Gastrocnemius medialis (tissue), 4 donors: Measurements from ENCODE around the gene TRIM41. TPM values are rescaled to one million over a fixed set of nuclear protein-coding genes. Genes with fewer than 3 reads are reported as not detected.

Experiments
- ATAC-seq, 2 donors: fragments of 150-250 bp; one replicate each; pipeline ENCODE4 v1.9.1; 2016
- DNase-seq, 2 donors: peaks; one replicate each; pipeline ENCODE4 v3.0.0-alpha.2; 2019
- H3K27ac ChIP-seq, 4 donors: fragments of 200-600 bp; sonication (generic); 1 replicate in 1 of 4; 2 replicates in 3 of 4; pipeline ENCODE4 v1.5.1; 2016 to 2018; ENCODE audit warnings: mild to moderate bottlenecking in 2 of 4, moderate library complexity in 1 of 4
- H3K27me3 ChIP-seq, 3 donors: fragments of 200-600 bp; sonication (generic) in 2 of 3; 1 replicate in 1 of 3; 2 replicates in 2 of 3; pipeline versions ENCODE4 v1.5.1 to v1.6.0; 2016 to 2019; ENCODE audit warnings: mild to moderate bottlenecking in 1 of 3, moderate library complexity in 1 of 3
- H3K36me3 ChIP-seq, 2 donors: fragments of 200-600 bp; sonication (generic) in 1 of 2; one replicate each; pipeline ENCODE4 v1.5.1; 2017 to 2018
- H3K4me1 ChIP-seq, 2 donors: fragments of 200-600 bp; sonication (generic) in 1 of 2; one replicate each; pipeline ENCODE4 v1.5.1; 2016 to 2017; ENCODE audit warnings: mild to moderate bottlenecking in 2 of 2
- H3K4me3 ChIP-seq, 4 donors: fragments of 200-600 bp; sonication (generic) in 3 of 4; 1 replicate in 1 of 4; 2 replicates in 3 of 4; pipeline ENCODE4 v1.5.1; 2016 to 2019; ENCODE audit warnings: mild to moderate bottlenecking in 2 of 4
- H3K9me3 ChIP-seq, 3 donors: fragments of 200-600 bp; sonication (generic) in 2 of 3; 1 replicate in 1 of 3; 2 replicates in 2 of 3; pipeline ENCODE4 v1.5.1; 2016 to 2019
- CTCF ChIP-seq, 5 experiments: fragments of 450-650 bp in 3 of 5; fragments of 200-600 bp in 2 of 5; sonication (generic) in 2 of 5; IDR thresholded peaks in 4 of 5; conservative IDR thresholded peaks in 1 of 5; 1 replicate in 4 of 5; 2 replicates in 1 of 5; pipeline ENCODE4 v1.5.1; 2016 to 2019; ENCODE audit warnings: antibody characterized with exemption in 5 of 5, mild to moderate bottlenecking in 3 of 5, moderate library complexity in 3 of 5
- POLR2A ChIP-seq, 2 donors: fragments of 450-650 bp; IDR thresholded peaks; one replicate each; pipeline ENCODE4 v1.6.1; 2017; ENCODE audit warnings: antibody characterized with exemption in 2 of 2, mild to moderate bottlenecking in 2 of 2, moderate library complexity in 2 of 2
- in situ Hi-C, 4 donors: fragments of 200-750 bp; cut with MboI; loops; one replicate each; pipeline versions ENCODE4 v1.15.0 to v1.8.0; 2017; ENCODE audit warnings: low sequenced_read_pairs in 4 of 4
- intact Hi-C: fragments of 100-400 bp; cut with DNase I; formaldehyde crosslinking; loops from one replicate; pipeline ENCODE4 v1.15.1; 2023; ENCODE audit warnings: low total_unique reads
- total RNA-seq, 4 donors: library from RNA; depleted of rRNA; stranded (reverse); fragments of >200 nt; gene quantifications; one replicate each; pipeline versions ENCODE4 v1.1.0 to v1.2.3, GENCODE V29; 2016

Gene TRIM41
- total RNA-seq, 4 donors from 2014 or later, result 15.6 to 23.5 (median 21.6) TPM

- H3K36me3 ChIP-seq, result no peaks in the 10 kb centered on the region
- peak overlapping the region; percentile 21 to 97 (median 51) for H3K27ac ChIP-seq
- H3K4me1 ChIP-seq, result peaks cover 11 to 15% of the 10 kb centered on the region in 2 donors
- TF ChIP-seq POLR2A (IDR thresholded peaks at IDR 0.05), result no peak
- TF ChIP-seq CTCF (IDR thresholded peaks at IDR 0.05 in 4 of 5, conservative IDR thresholded peaks at IDR 0.05 in 1 of 5), result no peak
- H3K27me3 ChIP-seq, result no peaks in the 10 kb centered on the region
- DNase-seq (no peak), ATAC-seq (no peak)
- intact Hi-C loops (no loop called here), in situ Hi-C loops (no loop called here)
- H3K9me3 ChIP-seq, result no peaks in the 10 kb centered on the region
- no peak overlapping the region for H3K4me3 ChIP-seq
Observed at GRCh38 chr5:181199881-181200638, 23.0 kb upstream of the TRIM41 start.

DNA sequence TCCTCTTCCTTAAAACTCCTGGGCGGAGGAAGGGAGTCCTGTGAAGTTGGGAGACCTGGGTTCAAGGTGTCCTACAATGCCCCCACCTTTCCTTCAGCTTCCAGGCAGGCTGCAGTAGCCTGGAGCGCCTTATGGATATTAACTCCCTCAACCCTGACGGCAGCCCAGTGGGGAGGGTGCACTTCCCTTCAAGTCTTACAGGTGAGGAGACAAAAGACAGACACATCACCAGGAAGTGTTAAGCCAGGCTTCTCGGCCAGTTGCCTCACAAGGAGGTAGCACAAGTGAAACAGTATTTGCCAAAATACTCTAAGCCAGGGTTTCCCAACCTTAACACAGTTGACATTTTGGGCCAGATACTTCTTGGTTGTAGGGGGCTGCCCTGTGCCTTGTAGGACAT lies 22.3 kb upstream of the TRIM41 start:
- ATAC-seq (no peak), DNase-seq (no peak)
- H3K27me3 ChIP-seq, result no peaks in the 10 kb centered on the region
- in situ Hi-C loops, result no loop called here
- H3K36me3 ChIP-seq, result no peaks in the 10 kb centered on the region
- peak overlapping the region in 3 of 4 donors; percentile 27 to 99 (median 97) for H3K27ac ChIP-seq
- no peaks in the 10 kb centered on the region for H3K9me3 ChIP-seq
- H3K4me3 ChIP-seq, result no peak overlapping the region
- intact Hi-C loops, result no loop called here
- peaks cover 19 to 20% of the 10 kb centered on the region in 2 donors for H3K4me1 ChIP-seq
- TF ChIP-seq CTCF (IDR thresholded peaks at IDR 0.05 in 4 of 5, conservative IDR thresholded peaks at IDR 0.05 in 1 of 5) (no peak), POLR2A (IDR thresholded peaks at IDR 0.05) (no peak)

GRCh38 chr5:181203093-181203711 lies 19.9 kb upstream of the TRIM41 start:
- ATAC-seq (no peak), DNase-seq (no peak)
- H3K4me3 ChIP-seq, result peak overlapping the region in 3 of 4 donors; percentile 69 to 86 (median 82)
- no peaks in the 10 kb centered on the region for H3K36me3 ChIP-seq
- no peaks in the 10 kb centered on the region for H3K27me3 ChIP-seq
- H3K27ac ChIP-seq, result peak overlapping the region; percentile 95 to 99 (median 97)
- no peak for TF ChIP-seq CTCF (IDR thresholded peaks at IDR 0.05 in 4 of 5, conservative IDR thresholded peaks at IDR 0.05 in 1 of 5)
- in situ Hi-C loops, result no loop called here
- intact Hi-C loops, result no loop called here
- peaks cover 26 to 28% of the 10 kb centered on the region in 2 donors for H3K4me1 ChIP-seq
- no peaks in the 10 kb centered on the region for H3K9me3 ChIP-seq

DNA sequence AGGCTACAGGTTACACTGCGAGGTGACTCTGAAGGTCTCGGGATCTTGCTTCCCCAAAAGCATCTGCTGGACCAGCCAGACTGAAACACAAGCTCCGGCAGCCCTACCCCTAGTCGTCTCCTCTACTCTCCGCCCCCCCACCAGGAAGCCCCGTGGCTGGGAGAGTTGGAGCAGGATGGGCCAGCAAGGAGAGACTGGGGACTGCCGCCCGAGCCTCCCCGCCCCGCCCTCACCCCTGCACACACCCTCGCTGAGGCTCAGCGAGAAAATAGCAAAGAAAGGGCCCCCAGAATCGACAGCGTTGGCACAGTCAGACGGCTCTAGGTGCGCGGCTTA lies 19.3 kb upstream of the TRIM41 start:
- Histone ChIP-seq H3K36me3 (no peaks in the 10 kb centered on the region), H3K4me1 (peaks cover 26 to 28% of the 10 kb centered on the region in 2 donors), H3K27me3 (no peaks in the 10 kb centered on the region), H3K4me3 (peak overlapping the region; percentile 69 to 86 (median 80)), H3K9me3 (no peaks in the 10 kb centered on the region), H3K27ac (peak overlapping the region; percentile 95 to 99 (median 97))
- intact Hi-C loops, result no loop called here
- DNase-seq, result peak in 1 of 2 donors; percentile 56
- in situ Hi-C loops, result no loop called here
- TF ChIP-seq POLR2A (IDR thresholded peaks at IDR 0.05), result no peak
- TF ChIP-seq CTCF (IDR thresholded peaks at IDR 0.05 in 4 of 5, conservative IDR thresholded peaks at IDR 0.05 in 1 of 5), result no peak
- peak in 1 of 2 donors; percentile 1 for ATAC-seq
